HepG2 (cell line): Measurements from ENCODE around the gene BRCA1. TPM values are rescaled to one million over a fixed set of nuclear protein-coding genes. Genes with fewer than 3 reads are reported as not detected.

Source experiments
- ETV6 ChIP-seq: sonication (generic); formaldehyde crosslinking; conservative IDR thresholded peaks from 2 replicates; pipeline ENCODE4 v1.4.0; 2020; ENCODE audit warnings: missing genetic modification reagents
- HDAC6 ChIP-seq: fragments of 200-600 bp; sonication (generic); IDR thresholded peaks from 2 replicates; pipeline ENCODE4 v1.7.0; 2017; ENCODE audit warnings: mild to moderate bottlenecking, antibody characterized with exemption, low read length, low read depth
- MTF2 ChIP-seq: sonication (generic); formaldehyde crosslinking; IDR thresholded peaks from 2 replicates; pipeline ENCODE4 v1.5.0; 2020; ENCODE audit warnings: missing genetic modification reagents, borderline replicate concordance
- NBN ChIP-seq: fragments of 450-650 bp; conservative IDR thresholded peaks from 2 replicates; pipeline ENCODE4 v1.6.1; 2017
- PCBP1 ChIP-seq: fragments of 200-400 bp; formaldehyde crosslinking; IDR thresholded peaks from 2 replicates; pipeline ENCODE4 v1.6.1; 2017; ENCODE audit warnings: mild to moderate bottlenecking, low read depth, low read length, borderline replicate concordance
- RARA ChIP-seq: IDR thresholded peaks from 2 replicates; pipeline ENCODE4 v1.6.1; 2016; ENCODE audit warnings: missing genetic modification reagents, missing compliant biosample characterization
- SCMH1 ChIP-seq: sonication (generic); formaldehyde crosslinking; IDR thresholded peaks from 2 replicates; pipeline ENCODE4 v1.9.0; 2021; ENCODE audit warnings: missing genetic modification reagents, mild to moderate bottlenecking, borderline replicate concordance
- SSRP1 ChIP-seq: IDR thresholded peaks from 2 replicates; pipeline ENCODE4 v1.6.1; 2016; ENCODE audit warnings: control low read depth
- XRCC5 ChIP-seq: fragments of 200-400 bp; formaldehyde crosslinking; optimal IDR thresholded peaks from 2 replicates; pipeline ENCODE3; 2017; ENCODE audit warnings: mild to moderate bottlenecking, low read length
- YEATS2 ChIP-seq: sonication (generic); formaldehyde crosslinking; IDR thresholded peaks from 2 replicates; pipeline ENCODE4 v1.4.0; 2020; ENCODE audit warnings: missing genetic modification reagents, borderline replicate concordance
- ZNF557 ChIP-seq: sonication (generic); formaldehyde crosslinking; IDR thresholded peaks from 2 replicates; pipeline ENCODE4 v1.4.0; 2020; ENCODE audit warnings: missing genetic modification reagents
- ZNF615 ChIP-seq: sonication (generic); formaldehyde crosslinking; IDR thresholded peaks from 2 replicates; pipeline ENCODE4 v1.5.0; 2020; ENCODE audit warnings: mild to moderate bottlenecking, missing genetic modification reagents, borderline replicate concordance
- ZNF782 ChIP-seq: sonication (generic); formaldehyde crosslinking; IDR thresholded peaks from 2 replicates; pipeline ENCODE4 v1.4.0; 2020; ENCODE audit warnings: missing genetic modification reagents, mild to moderate bottlenecking, borderline replicate concordance
- polyA plus RNA-seq, 8 experiments: library from polyadenylated mRNA; depleted of rRNA in 3 of 8; stranded (reverse) in 7 of 8; unstranded in 1 of 8; fragments of >200 nt; fragmentation: Illumina TruSeq in 4 of 8; extraction: Trizol in 4 of 8; gene quantifications; 2 replicates each; pipeline versions ENCODE4 v1.2.1 to v1.2.3, GENCODE V29; 2011 to 2016; ENCODE audit warnings: low read depth in 4 of 8, missing spikeins in 1 of 8, mixed read lengths in 1 of 8; ENCODE audit not compliant: insufficient read depth in 1 of 8
- total RNA-seq, 5 experiments: library from RNA; depleted of rRNA; stranded (reverse); fragments of >200 nt; fragmentation: Illumina TruSeq; extraction: Trizol; gene quantifications; 2 replicates each; pipeline ENCODE4 v1.2.3, GENCODE V29; 2016; ENCODE audit warnings: low read depth in 1 of 5
- TF ChIP-seq, protein P1 (sequence below): sonication (generic); formaldehyde crosslinking; IDR thresholded peaks from 2 replicates; pipeline ENCODE4 v1.4.0; 2020; ENCODE audit warnings: missing genetic modification reagents
- TF ChIP-seq, protein P2 (sequence below), 2 experiments: sonication (generic) in 1 of 2; formaldehyde crosslinking in 1 of 2; IDR thresholded peaks; 2 replicates each; pipeline versions ENCODE4 v1.5.1 to v1.6.1; 2011 to 2020; ENCODE audit warnings: borderline replicate concordance in 1 of 2, low read depth in 1 of 2, low read length in 1 of 2, mild to moderate bottlenecking in 1 of 2, missing genetic modification reagents in 1 of 2, moderate library complexity in 1 of 2
- TF ChIP-seq, protein P3 (sequence below): sonication (generic); formaldehyde crosslinking; IDR thresholded peaks from 2 replicates; pipeline ENCODE4 v1.8.0; 2022; ENCODE audit warnings: mild to moderate bottlenecking, missing genetic modification reagents
- TF ChIP-seq, protein P4 (sequence below): sonication (generic); formaldehyde crosslinking; IDR thresholded peaks from 2 replicates; pipeline ENCODE4 v1.4.0; 2020; ENCODE audit warnings: missing genetic modification reagents
- TF ChIP-seq, protein P5 (sequence below): sonication (generic); formaldehyde crosslinking; IDR thresholded peaks from 2 replicates; pipeline ENCODE4 v1.4.0; 2020; ENCODE audit warnings: missing genetic modification reagents

The BRCA1 gene
- total and polyA plus RNA-seq, 2 of the 13 experiments (the other 11 are each of a cell fraction or from before 2014, with no cell fraction given): 13.3 to 37.5 TPM

DNA sequence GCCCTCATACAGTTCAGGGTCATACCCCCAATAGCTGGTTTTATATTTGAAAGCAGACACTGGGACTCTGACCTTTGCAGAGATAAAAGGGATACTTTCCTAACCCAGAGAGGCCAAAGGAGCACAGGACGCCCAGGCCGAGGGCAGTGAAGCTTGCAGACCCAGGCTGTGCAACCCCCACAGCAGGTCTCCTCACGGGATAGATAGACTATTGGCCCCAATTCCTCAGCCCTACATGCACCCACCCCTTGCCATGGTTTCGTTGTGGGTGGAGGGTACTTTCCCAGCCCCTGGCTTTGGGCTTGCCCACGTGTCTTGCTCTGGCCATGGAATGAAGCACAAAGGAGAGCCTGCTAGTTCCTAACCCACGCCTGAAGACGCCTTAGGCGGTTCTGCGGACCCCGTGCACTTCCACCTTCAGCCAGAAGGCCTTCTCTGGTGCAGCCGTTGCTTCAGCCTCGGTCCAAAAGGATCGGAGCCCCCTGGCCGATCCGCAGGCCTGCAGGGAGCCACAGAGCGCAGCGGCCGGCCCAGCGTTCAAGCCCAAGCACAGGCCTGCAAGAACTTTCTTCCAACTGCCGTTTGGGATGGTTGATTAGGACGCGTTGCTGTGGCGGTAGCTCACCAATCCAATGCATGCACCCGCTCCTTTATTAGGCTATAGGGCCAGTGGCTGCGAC is 9.8 kb upstream of the BRCA1 start (continued):
- TF ChIP-seq, protein P1, sequence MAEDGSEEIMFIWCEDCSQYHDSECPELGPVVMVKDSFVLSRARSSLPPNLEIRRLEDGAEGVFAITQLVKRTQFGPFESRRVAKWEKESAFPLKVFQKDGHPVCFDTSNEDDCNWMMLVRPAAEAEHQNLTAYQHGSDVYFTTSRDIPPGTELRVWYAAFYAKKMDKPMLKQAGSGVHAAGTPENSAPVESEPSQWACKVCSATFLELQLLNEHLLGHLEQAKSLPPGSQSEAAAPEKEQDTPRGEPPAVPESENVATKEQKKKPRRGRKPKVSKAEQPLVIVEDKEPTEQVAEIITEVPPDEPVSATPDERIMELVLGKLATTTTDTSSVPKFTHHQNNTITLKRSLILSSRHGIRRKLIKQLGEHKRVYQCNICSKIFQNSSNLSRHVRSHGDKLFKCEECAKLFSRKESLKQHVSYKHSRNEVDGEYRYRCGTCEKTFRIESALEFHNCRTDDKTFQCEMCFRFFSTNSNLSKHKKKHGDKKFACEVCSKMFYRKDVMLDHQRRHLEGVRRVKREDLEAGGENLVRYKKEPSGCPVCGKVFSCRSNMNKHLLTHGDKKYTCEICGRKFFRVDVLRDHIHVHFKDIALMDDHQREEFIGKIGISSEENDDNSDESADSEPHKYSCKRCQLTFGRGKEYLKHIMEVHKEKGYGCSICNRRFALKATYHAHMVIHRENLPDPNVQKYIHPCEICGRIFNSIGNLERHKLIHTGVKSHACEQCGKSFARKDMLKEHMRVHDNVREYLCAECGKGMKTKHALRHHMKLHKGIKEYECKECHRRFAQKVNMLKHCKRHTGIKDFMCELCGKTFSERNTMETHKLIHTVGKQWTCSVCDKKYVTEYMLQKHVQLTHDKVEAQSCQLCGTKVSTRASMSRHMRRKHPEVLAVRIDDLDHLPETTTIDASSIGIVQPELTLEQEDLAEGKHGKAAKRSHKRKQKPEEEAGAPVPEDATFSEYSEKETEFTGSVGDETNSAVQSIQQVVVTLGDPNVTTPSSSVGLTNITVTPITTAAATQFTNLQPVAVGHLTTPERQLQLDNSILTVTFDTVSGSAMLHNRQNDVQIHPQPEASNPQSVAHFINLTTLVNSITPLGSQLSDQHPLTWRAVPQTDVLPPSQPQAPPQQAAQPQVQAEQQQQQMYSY (CRISPR knock-in tag): no peak
- TF ChIP-seq, protein P2, sequence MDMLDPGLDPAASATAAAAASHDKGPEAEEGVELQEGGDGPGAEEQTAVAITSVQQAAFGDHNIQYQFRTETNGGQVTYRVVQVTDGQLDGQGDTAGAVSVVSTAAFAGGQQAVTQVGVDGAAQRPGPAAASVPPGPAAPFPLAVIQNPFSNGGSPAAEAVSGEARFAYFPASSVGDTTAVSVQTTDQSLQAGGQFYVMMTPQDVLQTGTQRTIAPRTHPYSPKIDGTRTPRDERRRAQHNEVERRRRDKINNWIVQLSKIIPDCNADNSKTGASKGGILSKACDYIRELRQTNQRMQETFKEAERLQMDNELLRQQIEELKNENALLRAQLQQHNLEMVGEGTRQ (IDR thresholded peaks at IDR 0.05; ENCODE audit: low read depth, low read length): no peak
- TF ChIP-seq, protein P2 (CRISPR knock-in tag; IDR thresholded peaks at IDR 0.05; ENCODE audit: borderline replicate concordance): no peak
- TF ChIP-seq, protein P3, sequence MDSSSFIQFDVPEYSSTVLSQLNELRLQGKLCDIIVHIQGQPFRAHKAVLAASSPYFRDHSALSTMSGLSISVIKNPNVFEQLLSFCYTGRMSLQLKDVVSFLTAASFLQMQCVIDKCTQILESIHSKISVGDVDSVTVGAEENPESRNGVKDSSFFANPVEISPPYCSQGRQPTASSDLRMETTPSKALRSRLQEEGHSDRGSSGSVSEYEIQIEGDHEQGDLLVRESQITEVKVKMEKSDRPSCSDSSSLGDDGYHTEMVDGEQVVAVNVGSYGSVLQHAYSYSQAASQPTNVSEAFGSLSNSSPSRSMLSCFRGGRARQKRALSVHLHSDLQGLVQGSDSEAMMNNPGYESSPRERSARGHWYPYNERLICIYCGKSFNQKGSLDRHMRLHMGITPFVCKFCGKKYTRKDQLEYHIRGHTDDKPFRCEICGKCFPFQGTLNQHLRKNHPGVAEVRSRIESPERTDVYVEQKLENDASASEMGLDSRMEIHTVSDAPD (CRISPR knock-in tag): no peak
- TF ChIP-seq ZNF557 (CRISPR knock-in tag) (no peak), SSRP1 (CRISPR knock-in tag) (peak; percentile 66), XRCC5 (peak; percentile 33), ETV6 (CRISPR knock-in tag) (no peak), MTF2 (CRISPR knock-in tag) (no peak), ZNF615 (CRISPR knock-in tag) (no peak), ZNF782 (CRISPR knock-in tag) (no peak), HDAC6 (no peak), NBN (no peak), PCBP1 (0 out of 2 replicates have a peak, but pooled peaks have one; percentile 51), RARA (CRISPR knock-in tag) (peak; percentile 96), SCMH1 (CRISPR knock-in tag) (no peak), YEATS2 (CRISPR knock-in tag) (no peak)
- TF ChIP-seq, protein P4, sequence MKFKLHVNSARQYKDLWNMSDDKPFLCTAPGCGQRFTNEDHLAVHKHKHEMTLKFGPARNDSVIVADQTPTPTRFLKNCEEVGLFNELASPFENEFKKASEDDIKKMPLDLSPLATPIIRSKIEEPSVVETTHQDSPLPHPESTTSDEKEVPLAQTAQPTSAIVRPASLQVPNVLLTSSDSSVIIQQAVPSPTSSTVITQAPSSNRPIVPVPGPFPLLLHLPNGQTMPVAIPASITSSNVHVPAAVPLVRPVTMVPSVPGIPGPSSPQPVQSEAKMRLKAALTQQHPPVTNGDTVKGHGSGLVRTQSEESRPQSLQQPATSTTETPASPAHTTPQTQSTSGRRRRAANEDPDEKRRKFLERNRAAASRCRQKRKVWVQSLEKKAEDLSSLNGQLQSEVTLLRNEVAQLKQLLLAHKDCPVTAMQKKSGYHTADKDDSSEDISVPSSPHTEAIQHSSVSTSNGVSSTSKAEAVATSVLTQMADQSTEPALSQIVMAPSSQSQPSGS (CRISPR knock-in tag): no peak
- TF ChIP-seq, protein P5, sequence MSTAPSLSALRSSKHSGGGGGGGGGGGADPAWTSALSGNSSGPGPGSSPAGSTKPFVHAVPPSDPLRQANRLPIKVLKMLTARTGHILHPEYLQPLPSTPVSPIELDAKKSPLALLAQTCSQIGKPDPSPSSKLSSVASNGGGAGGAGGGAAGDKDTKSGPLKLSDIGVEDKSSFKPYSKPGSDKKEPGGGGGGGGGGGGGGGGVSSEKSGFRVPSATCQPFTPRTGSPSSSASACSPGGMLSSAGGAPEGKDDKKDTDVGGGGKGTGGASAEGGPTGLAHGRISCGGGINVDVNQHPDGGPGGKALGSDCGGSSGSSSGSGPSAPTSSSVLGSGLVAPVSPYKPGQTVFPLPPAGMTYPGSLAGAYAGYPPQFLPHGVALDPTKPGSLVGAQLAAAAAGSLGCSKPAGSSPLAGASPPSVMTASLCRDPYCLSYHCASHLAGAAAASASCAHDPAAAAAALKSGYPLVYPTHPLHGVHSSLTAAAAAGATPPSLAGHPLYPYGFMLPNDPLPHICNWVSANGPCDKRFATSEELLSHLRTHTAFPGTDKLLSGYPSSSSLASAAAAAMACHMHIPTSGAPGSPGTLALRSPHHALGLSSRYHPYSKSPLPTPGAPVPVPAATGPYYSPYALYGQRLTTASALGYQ (CRISPR knock-in tag): no peak
